Fibroblast of peridontal ligament (primary cell): ENCODE results near the gene DNLZ.

Experiments
- DNase-seq: peaks from one replicate; pipeline ENCODE4 v3.0.0-alpha.2; 2010; ENCODE audit errors: extremely low read depth

The DNLZ gene

GRCh38 chr9:136343121-136343883 is 20.2 kb downstream of the DNLZ start:
- DNase-seq: no peak

GRCh38 chr9:136342181-136343120 is 21.1 kb downstream of the DNLZ start:
- no peak for DNase-seq

- no peak for DNase-seq
Measured at GRCh38 chr9:136341769-136342168, 21.8 kb downstream of the DNLZ start.

GRCh38 chr9:136341042-136341655 is 22.4 kb downstream of the DNLZ start:
- DNase-seq: no peak

GRCh38 chr9:136340356-136341041 is 23.0 kb downstream of the DNLZ start:
- no peak for DNase-seq

GRCh38 chr9:136339958-136340310 is 23.6 kb downstream of the DNLZ start:
- DNase-seq: no peak

GRCh38 chr9:136339173-136339957 is 24.2 kb downstream of the DNLZ start:
- DNase-seq: no peak

GRCh38 chr9:136338511-136338910 is 25.0 kb downstream of the DNLZ start:
- DNase-seq: no peak

GRCh38 chr9:136337416-136338395 is 25.8 kb downstream of the DNLZ start:
- no peak for DNase-seq

GRCh38 chr9:136336881-136337280 is 26.7 kb downstream of the DNLZ start:
- DNase-seq: no peak

GRCh38 chr9:136336156-136336870 is 27.2 kb downstream of the DNLZ start:
- DNase-seq: no peak

GRCh38 chr9:136335296-136336155 is 28.0 kb downstream of the DNLZ start:
- no peak for DNase-seq

GRCh38 chr9:136334541-136334940 is 29.0 kb downstream of the DNLZ start:
- DNase-seq: no peak

- no peak for DNase-seq
Measured at GRCh38 chr9:136333486-136333885, 30.1 kb downstream of the DNLZ start.

- no peak for DNase-seq
Measured at GRCh38 chr9:136333045-136333444, 30.5 kb downstream of the DNLZ start.

GRCh38 chr9:136332482-136332983 is 31.0 kb downstream of the DNLZ start:
- DNase-seq: no peak

- DNase-seq: no peak
Measured at GRCh38 chr9:136331556-136332481, 31.7 kb downstream of the DNLZ start.
